Measurements from ENCODE around the gene RFC4.

DNA sequence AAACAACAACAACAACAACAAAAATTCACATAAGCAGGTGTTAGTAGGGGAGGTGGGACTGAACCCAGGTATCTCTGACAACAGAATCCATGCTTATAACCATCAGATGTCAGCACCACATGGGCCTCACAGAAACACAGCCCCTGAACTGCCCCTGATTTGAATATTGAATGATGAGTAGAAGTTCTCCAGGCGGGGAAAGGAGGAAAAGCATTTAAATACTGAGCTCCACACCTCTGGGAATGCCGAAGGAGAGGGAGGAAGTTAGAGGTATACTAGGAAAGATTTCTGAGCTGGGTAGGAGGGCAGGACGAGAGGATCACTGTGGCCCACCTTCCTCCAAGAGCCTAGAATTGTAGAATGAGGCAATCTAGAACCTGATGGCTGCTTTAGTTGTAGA is 54.8 kb downstream of the RFC4 start:
- TF ChIP-seq CTCF (IDR thresholded peaks at IDR 0.05) (no peak), EZH2 (IDR thresholded peaks at IDR 0.05) (no peak), EZH2phosphoT487 (IDR thresholded peaks at IDR 0.05) (no peak)
